Upper lobe of left lung (tissue), 4 donors: ENCODE measurements around the gene ANKRD31.

Source experiments
- EP300 ChIP-seq, 4 donors: sonication (generic); formaldehyde crosslinking; IDR thresholded peaks; one replicate each; pipeline ENCODE4 v1.5.1; 2017; ENCODE audit warnings: antibody characterized with exemption in 4 of 4, control low read depth in 2 of 4
- POLR2A ChIP-seq, 4 donors: fragments of 450-650 bp; IDR thresholded peaks; one replicate each; pipeline ENCODE4 v1.5.1; 2016 to 2017; ENCODE audit warnings: antibody characterized with exemption in 4 of 4, mild to moderate bottlenecking in 2 of 4
- POLR2AphosphoS5 ChIP-seq, 2 donors: sonication (generic); formaldehyde crosslinking; IDR thresholded peaks; one replicate each; pipeline ENCODE4 v1.5.1; 2017; ENCODE audit warnings: antibody characterized with exemption in 2 of 2
- TF ChIP-seq, protein P1 (sequence below), 6 experiments: fragments of 450-650 bp in 4 of 6; fragments of 200-600 bp in 2 of 6; sonication (generic) in 2 of 6; IDR thresholded peaks; one replicate each; pipeline ENCODE4 v1.5.1; 2016 to 2019; ENCODE audit warnings: antibody characterized with exemption in 6 of 6

DNA sequence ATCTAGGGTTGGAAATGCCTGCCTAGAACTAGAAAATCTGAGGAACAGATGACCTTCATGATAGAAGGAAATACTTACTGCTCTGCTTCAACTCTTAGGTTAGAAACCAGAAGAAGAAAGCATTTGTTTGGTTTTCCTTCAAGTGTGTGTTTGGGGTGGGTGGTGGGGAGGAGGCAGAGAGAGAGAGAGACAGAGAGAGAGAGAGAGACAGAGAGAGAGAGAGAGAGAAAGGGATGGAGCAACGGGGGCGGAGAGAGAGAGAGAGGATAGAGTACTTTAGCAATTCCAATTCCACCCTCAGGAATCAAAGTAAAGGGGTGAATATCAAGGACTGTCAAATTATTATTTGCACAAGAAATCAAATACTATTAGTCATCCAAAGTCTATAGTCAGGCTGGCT lies 155.2 kb downstream of the ANKRD31 start:
- TF ChIP-seq, protein P1, sequence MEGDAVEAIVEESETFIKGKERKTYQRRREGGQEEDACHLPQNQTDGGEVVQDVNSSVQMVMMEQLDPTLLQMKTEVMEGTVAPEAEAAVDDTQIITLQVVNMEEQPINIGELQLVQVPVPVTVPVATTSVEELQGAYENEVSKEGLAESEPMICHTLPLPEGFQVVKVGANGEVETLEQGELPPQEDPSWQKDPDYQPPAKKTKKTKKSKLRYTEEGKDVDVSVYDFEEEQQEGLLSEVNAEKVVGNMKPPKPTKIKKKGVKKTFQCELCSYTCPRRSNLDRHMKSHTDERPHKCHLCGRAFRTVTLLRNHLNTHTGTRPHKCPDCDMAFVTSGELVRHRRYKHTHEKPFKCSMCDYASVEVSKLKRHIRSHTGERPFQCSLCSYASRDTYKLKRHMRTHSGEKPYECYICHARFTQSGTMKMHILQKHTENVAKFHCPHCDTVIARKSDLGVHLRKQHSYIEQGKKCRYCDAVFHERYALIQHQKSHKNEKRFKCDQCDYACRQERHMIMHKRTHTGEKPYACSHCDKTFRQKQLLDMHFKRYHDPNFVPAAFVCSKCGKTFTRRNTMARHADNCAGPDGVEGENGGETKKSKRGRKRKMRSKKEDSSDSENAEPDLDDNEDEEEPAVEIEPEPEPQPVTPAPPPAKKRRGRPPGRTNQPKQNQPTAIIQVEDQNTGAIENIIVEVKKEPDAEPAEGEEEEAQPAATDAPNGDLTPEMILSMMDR (IDR thresholded peaks at IDR 0.05), result no peak
- TF ChIP-seq POLR2A (IDR thresholded peaks at IDR 0.05), result no peak
- no peak for TF ChIP-seq POLR2AphosphoS5 (IDR thresholded peaks at IDR 0.05)
- no peak for TF ChIP-seq EP300 (IDR thresholded peaks at IDR 0.05)
